A673 (cell line): ENCODE results near the gene GSTA1.
"Not testable (repeated sequence)": the region's sequence is repeated elsewhere in the genome, so short reads cannot be mapped to it uniquely, and the experiment has no call there.

Experiments used
- EZH2 ChIP-seq: fragments of 200-600 bp; sonication (generic); IDR thresholded peaks from 2 replicates; pipeline ENCODE4 v1.6.1; 2017; ENCODE audit warnings: borderline replicate concordance, low read depth, mild to moderate bottlenecking, mixed read lengths, antibody characterized with exemption, low read length; ENCODE audit not compliant: poor library complexity, severe bottlenecking
- TF ChIP-seq, protein P1 (sequence below): fragments of 300-800, 200-600 bp; sonication (generic); conservative IDR thresholded peaks from 2 replicates; pipeline ENCODE4 v1.5.1; 2017; ENCODE audit warnings: low read depth, mild to moderate bottlenecking, antibody characterized with exemption, low read length, moderate library complexity, mixed read lengths

DNA sequence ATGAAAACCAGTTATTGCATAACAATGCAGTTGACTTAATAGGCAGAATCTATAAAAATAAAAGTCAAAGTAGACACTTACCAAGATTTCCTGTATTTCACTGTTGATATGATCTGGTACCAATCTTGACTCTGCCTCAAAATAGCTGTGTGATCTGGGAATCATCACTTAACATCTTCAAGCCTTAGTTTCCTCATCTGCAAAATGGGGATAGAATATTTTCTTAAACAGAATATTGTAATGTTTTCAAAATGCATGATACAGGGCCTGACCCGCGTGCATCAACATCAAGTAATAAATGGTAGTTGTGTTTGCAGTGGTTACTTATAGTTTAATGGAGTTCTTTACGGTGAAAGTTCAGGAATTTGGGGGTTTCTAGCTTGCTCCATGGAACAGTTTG, 10.9 kb upstream of the GSTA1 start:
- TF ChIP-seq, protein P1, sequence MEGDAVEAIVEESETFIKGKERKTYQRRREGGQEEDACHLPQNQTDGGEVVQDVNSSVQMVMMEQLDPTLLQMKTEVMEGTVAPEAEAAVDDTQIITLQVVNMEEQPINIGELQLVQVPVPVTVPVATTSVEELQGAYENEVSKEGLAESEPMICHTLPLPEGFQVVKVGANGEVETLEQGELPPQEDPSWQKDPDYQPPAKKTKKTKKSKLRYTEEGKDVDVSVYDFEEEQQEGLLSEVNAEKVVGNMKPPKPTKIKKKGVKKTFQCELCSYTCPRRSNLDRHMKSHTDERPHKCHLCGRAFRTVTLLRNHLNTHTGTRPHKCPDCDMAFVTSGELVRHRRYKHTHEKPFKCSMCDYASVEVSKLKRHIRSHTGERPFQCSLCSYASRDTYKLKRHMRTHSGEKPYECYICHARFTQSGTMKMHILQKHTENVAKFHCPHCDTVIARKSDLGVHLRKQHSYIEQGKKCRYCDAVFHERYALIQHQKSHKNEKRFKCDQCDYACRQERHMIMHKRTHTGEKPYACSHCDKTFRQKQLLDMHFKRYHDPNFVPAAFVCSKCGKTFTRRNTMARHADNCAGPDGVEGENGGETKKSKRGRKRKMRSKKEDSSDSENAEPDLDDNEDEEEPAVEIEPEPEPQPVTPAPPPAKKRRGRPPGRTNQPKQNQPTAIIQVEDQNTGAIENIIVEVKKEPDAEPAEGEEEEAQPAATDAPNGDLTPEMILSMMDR = not testable (repeated sequence)
- TF ChIP-seq EZH2 = not testable (repeated sequence)
